K562 (cell line): Measurements from ENCODE around the gene SIGLEC6. TPM values are rescaled to one million over a fixed set of nuclear protein-coding genes. Genes with fewer than 3 reads are reported as not detected.

ENCODE experiments used
- AFF1 ChIP-seq, 2 experiments: fragments of 450-650 bp; IDR thresholded peaks; 2 replicates each; pipeline ENCODE4 v1.6.1; 2018; ENCODE audit warnings: mild to moderate bottlenecking in 2 of 2, low read depth in 1 of 2; ENCODE audit not compliant: partially characterized antibody in 2 of 2
- ILK ChIP-seq: fragments of 450-650 bp; IDR thresholded peaks from 2 replicates; pipeline ENCODE4 v1.6.1; 2016; ENCODE audit warnings: missing genetic modification characterization, low read depth, mild to moderate bottlenecking, missing compliant biosample characterization, moderate library complexity, borderline replicate concordance
- KLF1 ChIP-seq: fragments of 450-650 bp; IDR thresholded peaks from 2 replicates; pipeline ENCODE4 v1.6.1; 2016; ENCODE audit warnings: missing genetic modification characterization, missing compliant biosample characterization
- MCM2 ChIP-seq: fragments of 450-650 bp; IDR thresholded peaks from 2 replicates; pipeline ENCODE4 v1.6.1; 2017; ENCODE audit warnings: low read depth, mild to moderate bottlenecking
- MYC ChIP-seq, 2 experiments: fragments of 250-450 bp in 1 of 2; sonication (Bioruptor Pico) in 1 of 2; IDR thresholded peaks; 2 replicates each; pipeline versions ENCODE4 v1.5.1 to v1.6.1; 2012 to 2021; ENCODE audit warnings: low read depth in 2 of 2, borderline replicate concordance in 1 of 2, improper control_type of control experiment in 1 of 2, low read length in 1 of 2, mild to moderate bottlenecking in 1 of 2, moderate library complexity in 1 of 2
- NFIX ChIP-seq: fragments of 250-450 bp; sonication (Bioruptor Pico); IDR thresholded peaks from 2 replicates; pipeline ENCODE4 v1.4.0; 2020; ENCODE audit warnings: low read depth, mild to moderate bottlenecking, moderate library complexity
- NR4A1 ChIP-seq, 2 experiments: fragments of 250-450 bp in 1 of 2; fragments of 450-650 bp in 1 of 2; sonication (Bioruptor Pico) in 1 of 2; IDR thresholded peaks; 2 replicates each; pipeline versions ENCODE4 v1.4.0 to v1.6.1; 2016 to 2020; ENCODE audit warnings: mild to moderate bottlenecking in 2 of 2, missing compliant biosample characterization in 1 of 2, missing genetic modification characterization in 1 of 2, moderate library complexity in 1 of 2
- PHB ChIP-seq: fragments of 250-450 bp; sonication (Bioruptor Pico); IDR thresholded peaks from 2 replicates; pipeline ENCODE4 v1.5.0; 2021
- SIX5 ChIP-seq, 2 experiments: IDR thresholded peaks; 2 replicates each; pipeline ENCODE4 v1.6.1; 2011; ENCODE audit warnings: low read length in 2 of 2, borderline replicate concordance in 1 of 2, low read depth in 1 of 2, mild to moderate bottlenecking in 1 of 2, moderate library complexity in 1 of 2; ENCODE audit not compliant: insufficient read depth in 1 of 2
- SNAPC5 ChIP-seq: fragments of 250-450 bp; sonication (Bioruptor Pico); IDR thresholded peaks from 2 replicates; pipeline ENCODE4 v1.8.0; 2021; ENCODE audit warnings: moderate library complexity, mild to moderate bottlenecking, inconsistent platforms
- TBP ChIP-seq: optimal IDR thresholded peaks from 2 replicates; pipeline ENCODE3; 2011; ENCODE audit warnings: low read depth, low read length, improper control_type of control experiment
- THRA ChIP-seq: fragments of 450-650 bp; IDR thresholded peaks from 2 replicates; pipeline ENCODE4 v1.6.1; 2017; ENCODE audit warnings: mild to moderate bottlenecking, moderate library complexity
- VEZF1 ChIP-seq: fragments of 200-800 bp; sonication (Bioruptor generic); IDR thresholded peaks from 2 replicates; pipeline ENCODE4 v1.6.1; 2017; ENCODE audit warnings: missing genetic modification characterization, missing compliant biosample characterization
- ZEB2 ChIP-seq: fragments of 450-650 bp; IDR thresholded peaks from 2 replicates; pipeline ENCODE4 v1.6.1; 2016
- ZNF311 ChIP-seq: fragments of 250-450 bp; sonication (Bioruptor Pico); IDR thresholded peaks from 2 replicates; pipeline ENCODE4 v1.4.0; 2020; ENCODE audit warnings: mild to moderate bottlenecking, moderate library complexity
- ZNF408 ChIP-seq: fragments of 250-450 bp; sonication (Bioruptor Pico); IDR thresholded peaks from 2 replicates; pipeline ENCODE4 v1.4.0; 2020; ENCODE audit warnings: low read depth, mild to moderate bottlenecking, moderate library complexity
- ZNF764 ChIP-seq: fragments of 250-450 bp; sonication (Bioruptor Pico); IDR thresholded peaks from 2 replicates; pipeline ENCODE4 v1.4.0; 2020; ENCODE audit warnings: low read depth, mild to moderate bottlenecking, moderate library complexity
- polyA plus RNA-seq, 8 experiments: library from polyadenylated mRNA; depleted of rRNA in 4 of 8; stranded (reverse) in 5 of 8; unstranded in 3 of 8; fragments of >200 nt; fragmentation: Nextera tagmentation in 2 of 8; fragmentation: Illumina TruSeq in 1 of 8; extraction: Ambion mirVana in 2 of 8; extraction: Trizol in 1 of 8; gene quantifications; 2 replicates each; pipeline versions ENCODE4 v1.2.1 to v1.2.3, GENCODE V29; 2011 to 2014; ENCODE audit warnings: inconsistent platforms in 1 of 8, missing spikeins in 1 of 8
- total RNA-seq, 7 experiments: library from RNA; depleted of rRNA in 6 of 7; stranded (reverse); fragments of >200 nt in 6 of 7; fragmentation: Illumina TruSeq in 2 of 7; extraction: Trizol in 2 of 7; gene quantifications; 2 replicates each; pipeline versions ENCODE4 v1.2.1 to v1.2.3, GENCODE V29; 2011 to 2021; ENCODE audit warnings: low replicate concordance in 1 of 7
- TF ChIP-seq, protein P1 (sequence below): IDR thresholded peaks from 2 replicates; pipeline ENCODE4 v1.6.1; 2014; ENCODE audit warnings: antibody characterized with exemption

Gene SIGLEC6
- total and polyA plus RNA-seq, 9 of the 15 experiments (the other 6 are each of a cell fraction or from before 2014, with no cell fraction given) = 0.03 to 17.5 (median 0.71) TPM

- TF ChIP-seq SNAPC5 (CRISPR knock-in tag) = no peak
- no peak for TF ChIP-seq ZNF311 (CRISPR knock-in tag)
- no peak for TF ChIP-seq ZNF408 (CRISPR knock-in tag)
- TF ChIP-seq ZEB2 = 0 out of 2 replicates have a peak, but pooled peaks have one; percentile 38
- TF ChIP-seq THRA = no peak
- peak; percentile 82 for TF ChIP-seq VEZF1
- peak; percentile 3 for TF ChIP-seq TBP
- TF ChIP-seq ILK = no peak
- TF ChIP-seq, protein P1, sequence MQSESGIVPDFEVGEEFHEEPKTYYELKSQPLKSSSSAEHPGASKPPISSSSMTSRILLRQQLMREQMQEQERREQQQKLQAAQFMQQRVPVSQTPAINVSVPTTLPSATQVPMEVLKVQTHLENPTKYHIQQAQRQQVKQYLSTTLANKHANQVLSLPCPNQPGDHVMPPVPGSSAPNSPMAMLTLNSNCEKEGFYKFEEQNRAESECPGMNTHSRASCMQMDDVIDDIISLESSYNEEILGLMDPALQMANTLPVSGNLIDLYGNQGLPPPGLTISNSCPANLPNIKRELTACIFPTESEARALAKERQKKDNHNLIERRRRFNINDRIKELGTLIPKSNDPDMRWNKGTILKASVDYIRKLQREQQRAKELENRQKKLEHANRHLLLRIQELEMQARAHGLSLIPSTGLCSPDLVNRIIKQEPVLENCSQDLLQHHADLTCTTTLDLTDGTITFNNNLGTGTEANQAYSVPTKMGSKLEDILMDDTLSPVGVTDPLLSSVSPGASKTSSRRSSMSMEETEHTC = no peak; the same call in 1 of the 2 replicates
- TF ChIP-seq NFIX (CRISPR knock-in tag) = no peak
- peak in 1 of 2 experiments; percentile 52 for TF ChIP-seq AFF1 (IDR thresholded peaks at IDR 0.05; ENCODE audit: low read depth in 1 of 2, partially characterized antibody in 2 of 2)
- peak; percentile 52; the same call in 1 of the 2 replicates for TF ChIP-seq MYC (IDR thresholded peaks at IDR 0.05; ENCODE audit: low read depth, low read length)
- no peak for TF ChIP-seq MYC (CRISPR knock-in tag; IDR thresholded peaks at IDR 0.05; ENCODE audit: borderline replicate concordance, low read depth)
- no peak for TF ChIP-seq NR4A1 (CRISPR knock-in tag; IDR thresholded peaks at IDR 0.05)
- TF ChIP-seq NR4A1 (tag; IDR thresholded peaks at IDR 0.05) = peak; percentile 72; the same call in 1 of the 2 replicates
- TF ChIP-seq SIX5 (IDR thresholded peaks at IDR 0.05; ENCODE audit: borderline replicate concordance in 1 of 2, insufficient read depth in 1 of 2, low read depth in 1 of 2, low read length in 2 of 2) = no peak
- no peak for TF ChIP-seq PHB (CRISPR knock-in tag)
- TF ChIP-seq MCM2 = no peak
- no peak for TF ChIP-seq ZNF764 (CRISPR knock-in tag)
- TF ChIP-seq KLF1 = no peak
These were observed 23.3 kb downstream of the SIGLEC6 start (continued) for GRCh38 chr19:51508059-51508733.
